HepG2 (cell line): ENCODE data around the gene BIVM. TPM values are rescaled to one million over a fixed set of nuclear protein-coding genes. Genes with fewer than 3 reads are reported as not detected.

Experiments used
- ERF ChIP-seq: IDR thresholded peaks from 2 replicates; pipeline ENCODE4 v1.6.1; 2018; ENCODE audit warnings: missing biosample characterization, missing genetic modification reagents
- FOXO1 ChIP-seq: sonication (generic); formaldehyde crosslinking; IDR thresholded peaks from 2 replicates; pipeline ENCODE4 v1.4.0; 2020; ENCODE audit warnings: missing genetic modification reagents
- KDM5B ChIP-seq: sonication (generic); formaldehyde crosslinking; IDR thresholded peaks from 2 replicates; pipeline ENCODE4 v1.4.0; 2020; ENCODE audit warnings: missing genetic modification reagents, mild to moderate bottlenecking, borderline replicate concordance
- KLF12 ChIP-seq: sonication (generic); formaldehyde crosslinking; IDR thresholded peaks from 2 replicates; pipeline ENCODE4 v1.4.0; 2020; ENCODE audit warnings: missing genetic modification reagents, borderline replicate concordance
- KLF16 ChIP-seq, 2 experiments: sonication (generic) in 1 of 2; formaldehyde crosslinking in 1 of 2; IDR thresholded peaks; 2 replicates each; pipeline versions ENCODE4 v1.6.1 to v1.8.0; 2016 to 2023; ENCODE audit warnings: missing genetic modification reagents in 2 of 2, missing compliant biosample characterization in 1 of 2
- MBNL3 ChIP-seq: fragments of 250-450 bp; sonication (Bioruptor Pico); conservative IDR thresholded peaks from 2 replicates; pipeline ENCODE4 v1.8.0; 2022; ENCODE audit warnings: mild to moderate bottlenecking, inconsistent platforms
- MYC ChIP-seq: sonication (generic); formaldehyde crosslinking; IDR thresholded peaks from 2 replicates; pipeline ENCODE4 v1.9.0; 2021; ENCODE audit warnings: missing genetic modification reagents, borderline replicate concordance
- NAIF1 ChIP-seq: sonication (generic); formaldehyde crosslinking; IDR thresholded peaks from 2 replicates; pipeline ENCODE4 v1.5.0; 2020; ENCODE audit warnings: mild to moderate bottlenecking, missing genetic modification reagents, borderline replicate concordance
- RCOR2 ChIP-seq: IDR thresholded peaks from 2 replicates; pipeline ENCODE4 v1.6.1; 2016; ENCODE audit warnings: missing biosample characterization, missing genetic modification reagents
- SIN3A ChIP-seq: IDR thresholded peaks from 2 replicates; pipeline ENCODE4 v1.6.1; 2011; ENCODE audit warnings: low read depth, mild to moderate bottlenecking, control low read depth, low read length, borderline replicate concordance
- TOPORS ChIP-seq: sonication (generic); formaldehyde crosslinking; IDR thresholded peaks from 2 replicates; pipeline ENCODE4 v1.8.0; 2023; ENCODE audit warnings: mild to moderate bottlenecking, missing genetic modification reagents
- ZNF234 ChIP-seq: sonication (generic); formaldehyde crosslinking; conservative IDR thresholded peaks from 2 replicates; pipeline ENCODE4 v1.5.1; 2020; ENCODE audit warnings: mild to moderate bottlenecking, missing genetic modification reagents
- ZNF879 ChIP-seq: sonication (generic); formaldehyde crosslinking; IDR thresholded peaks from 2 replicates; pipeline ENCODE4 v1.8.1; 2023; ENCODE audit warnings: missing genetic modification reagents
- polyA plus RNA-seq, 8 experiments: library from polyadenylated mRNA; depleted of rRNA in 3 of 8; stranded (reverse) in 7 of 8; unstranded in 1 of 8; fragments of >200 nt; fragmentation: Illumina TruSeq in 4 of 8; extraction: Trizol in 4 of 8; gene quantifications; 2 replicates each; pipeline versions ENCODE4 v1.2.1 to v1.2.3, GENCODE V29; 2011 to 2016; ENCODE audit warnings: low read depth in 4 of 8, missing spikeins in 1 of 8, mixed read lengths in 1 of 8; ENCODE audit not compliant: insufficient read depth in 1 of 8
- total RNA-seq, 5 experiments: library from RNA; depleted of rRNA; stranded (reverse); fragments of >200 nt; fragmentation: Illumina TruSeq; extraction: Trizol; gene quantifications; 2 replicates each; pipeline ENCODE4 v1.2.3, GENCODE V29; 2016; ENCODE audit warnings: low read depth in 1 of 5
- TF ChIP-seq, protein P1 (sequence below): sonication (generic); formaldehyde crosslinking; IDR thresholded peaks from 2 replicates; pipeline ENCODE4 v1.5.0; 2020; ENCODE audit warnings: mild to moderate bottlenecking, missing genetic modification reagents
- TF ChIP-seq, protein P2 (sequence below): sonication (generic); formaldehyde crosslinking; IDR thresholded peaks from 2 replicates; pipeline ENCODE4 v1.4.0; 2020; ENCODE audit warnings: missing genetic modification reagents
- TF ChIP-seq, protein P3 (sequence below): sonication (generic); formaldehyde crosslinking; IDR thresholded peaks from 2 replicates; pipeline ENCODE4 v1.5.1; 2020; ENCODE audit warnings: missing genetic modification reagents, mild to moderate bottlenecking, borderline replicate concordance

Gene BIVM
- total and polyA plus RNA-seq, 2 of the 13 experiments (the other 11 are each of a cell fraction or from before 2014, with no cell fraction given), result 10.4 to 15.8 TPM

DNA sequence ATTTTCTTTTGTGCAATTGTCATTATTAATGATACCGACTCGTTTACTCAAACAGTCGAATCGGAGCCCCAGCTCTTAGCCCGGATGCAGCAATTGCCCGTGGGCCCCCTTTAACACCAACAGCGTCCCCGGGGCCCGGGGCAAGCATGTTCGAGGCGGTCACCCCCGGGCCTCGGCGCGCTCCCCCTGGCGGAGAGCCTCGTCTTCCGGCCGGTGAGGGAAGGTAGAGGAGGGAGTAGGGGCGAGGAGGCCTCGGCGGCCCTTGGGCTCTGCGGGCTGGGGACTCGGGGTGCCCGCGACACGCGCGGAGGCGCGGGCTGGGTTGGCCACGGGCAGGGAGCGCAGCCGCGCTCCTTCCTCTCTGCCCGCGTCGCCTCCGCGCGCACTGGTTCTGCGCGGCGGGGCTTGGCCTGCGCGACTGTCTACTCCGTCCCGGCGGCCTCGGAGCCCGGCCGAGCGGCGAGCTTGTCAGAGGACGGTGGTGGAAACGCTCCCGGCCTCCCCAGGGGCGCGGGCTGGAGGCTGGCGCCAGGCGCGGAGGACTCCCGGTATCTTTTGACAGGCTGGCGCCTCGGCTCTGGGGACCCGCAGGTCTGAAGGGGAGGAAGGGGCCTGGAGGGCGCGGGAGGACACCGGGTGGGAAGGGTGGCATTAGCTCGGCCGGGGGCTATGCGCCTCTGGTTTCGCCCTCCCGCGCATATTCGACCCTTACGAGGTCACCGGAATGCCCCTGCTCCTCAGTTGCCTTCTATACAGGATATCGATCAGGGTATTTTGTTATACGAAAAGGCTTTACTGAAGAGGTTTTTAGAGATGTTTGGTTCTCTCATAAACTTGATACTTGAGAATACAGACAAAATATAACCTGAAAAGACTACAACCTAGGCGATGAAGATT, 1.5 kb downstream of the BIVM start (continued):
- TF ChIP-seq ZNF879 (no peak), NAIF1 (CRISPR knock-in tag) (no peak), KLF12 (CRISPR knock-in tag) (0 out of 2 replicates have a peak, but pooled peaks have one; percentile 18), MBNL3 (CRISPR knock-in tag) (no peak), FOXO1 (CRISPR knock-in tag) (peak; percentile 25; the same call in 1 of the 2 replicates), KLF16 (CRISPR knock-in tag; IDR thresholded peaks at IDR 0.05) (0 out of 4 replicates have a peak, but pooled peaks of 1 of the 2 experiments have one; percentile 64), RCOR2 (CRISPR knock-in tag) (peak; percentile 33; the same call in 1 of the 2 replicates), KDM5B (CRISPR knock-in tag) (peak; percentile 55; the same call in 1 of the 2 replicates), MYC (CRISPR knock-in tag) (peak; percentile 81; the same call in 1 of the 2 replicates), TOPORS (CRISPR knock-in tag) (peak; percentile 80; the same call in 1 of the 2 replicates), ERF (CRISPR knock-in tag) (peak; percentile 27; the same call in 1 of the 2 replicates), SIN3A (0 out of 2 replicates have a peak, but pooled peaks have one; percentile 30), ZNF234 (0 out of 2 replicates have a peak, but pooled peaks have one; percentile 17)
- TF ChIP-seq, protein P1, sequence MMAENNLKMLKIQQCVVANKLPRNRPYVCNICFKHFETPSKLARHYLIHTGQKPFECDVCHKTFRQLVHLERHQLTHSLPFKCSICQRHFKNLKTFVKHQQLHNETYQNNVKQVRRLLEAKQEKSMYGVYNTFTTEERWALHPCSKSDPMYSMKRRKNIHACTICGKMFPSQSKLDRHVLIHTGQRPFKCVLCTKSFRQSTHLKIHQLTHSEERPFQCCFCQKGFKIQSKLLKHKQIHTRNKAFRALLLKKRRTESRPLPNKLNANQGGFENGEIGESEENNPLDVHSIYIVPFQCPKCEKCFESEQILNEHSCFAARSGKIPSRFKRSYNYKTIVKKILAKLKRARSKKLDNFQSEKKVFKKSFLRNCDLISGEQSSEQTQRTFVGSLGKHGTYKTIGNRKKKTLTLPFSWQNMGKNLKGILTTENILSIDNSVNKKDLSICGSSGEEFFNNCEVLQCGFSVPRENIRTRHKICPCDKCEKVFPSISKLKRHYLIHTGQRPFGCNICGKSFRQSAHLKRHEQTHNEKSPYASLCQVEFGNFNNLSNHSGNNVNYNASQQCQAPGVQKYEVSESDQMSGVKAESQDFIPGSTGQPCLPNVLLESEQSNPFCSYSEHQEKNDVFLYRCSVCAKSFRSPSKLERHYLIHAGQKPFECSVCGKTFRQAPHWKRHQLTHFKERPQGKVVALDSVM (CRISPR knock-in tag), result peak; percentile 94
- TF ChIP-seq, protein P2, sequence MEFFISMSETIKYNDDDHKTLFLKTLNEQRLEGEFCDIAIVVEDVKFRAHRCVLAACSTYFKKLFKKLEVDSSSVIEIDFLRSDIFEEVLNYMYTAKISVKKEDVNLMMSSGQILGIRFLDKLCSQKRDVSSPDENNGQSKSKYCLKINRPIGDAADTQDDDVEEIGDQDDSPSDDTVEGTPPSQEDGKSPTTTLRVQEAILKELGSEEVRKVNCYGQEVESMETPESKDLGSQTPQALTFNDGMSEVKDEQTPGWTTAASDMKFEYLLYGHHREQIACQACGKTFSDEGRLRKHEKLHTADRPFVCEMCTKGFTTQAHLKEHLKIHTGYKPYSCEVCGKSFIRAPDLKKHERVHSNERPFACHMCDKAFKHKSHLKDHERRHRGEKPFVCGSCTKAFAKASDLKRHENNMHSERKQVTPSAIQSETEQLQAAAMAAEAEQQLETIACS (CRISPR knock-in tag), result 0 out of 2 replicates have a peak, but pooled peaks have one; percentile 26
- TF ChIP-seq, protein P3, sequence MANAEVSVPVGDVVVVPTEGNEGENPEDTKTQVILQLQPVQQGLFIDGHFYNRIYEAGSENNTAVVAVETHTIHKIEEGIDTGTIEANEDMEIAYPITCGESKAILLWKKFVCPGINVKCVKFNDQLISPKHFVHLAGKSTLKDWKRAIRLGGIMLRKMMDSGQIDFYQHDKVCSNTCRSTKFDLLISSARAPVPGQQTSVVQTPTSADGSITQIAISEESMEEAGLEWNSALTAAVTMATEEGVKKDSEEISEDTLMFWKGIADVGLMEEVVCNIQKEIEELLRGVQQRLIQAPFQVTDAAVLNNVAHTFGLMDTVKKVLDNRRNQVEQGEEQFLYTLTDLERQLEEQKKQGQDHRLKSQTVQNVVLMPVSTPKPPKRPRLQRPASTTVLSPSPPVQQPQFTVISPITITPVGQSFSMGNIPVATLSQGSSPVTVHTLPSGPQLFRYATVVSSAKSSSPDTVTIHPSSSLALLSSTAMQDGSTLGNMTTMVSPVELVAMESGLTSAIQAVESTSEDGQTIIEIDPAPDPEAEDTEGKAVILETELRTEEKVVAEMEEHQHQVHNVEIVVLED, result 0 out of 2 replicates have a peak, but pooled peaks have one; percentile 57
